Astrocyte (in vitro differentiated cells and primary cell): ENCODE data around the gene NPHP4.

ENCODE experiments used
- CTCF ChIP-seq: IDR thresholded peaks from 2 replicates; pipeline ENCODE4 v1.5.1; 2011; ENCODE audit warnings: low read depth, mild to moderate bottlenecking, inconsistent platforms, low read length, moderate library complexity; ENCODE audit not compliant: insufficient read depth
- EZH2 ChIP-seq: IDR thresholded peaks from 2 replicates; pipeline ENCODE4 v1.6.1; 2012; ENCODE audit warnings: mild to moderate bottlenecking, low read length, inconsistent platforms; ENCODE audit not compliant: insufficient read depth

GRCh38 chr1:5937373-5937857, 54.8 kb downstream of the NPHP4 start:
- TF ChIP-seq CTCF (no peak), EZH2 (no peak)
